HuH-7.5 (cell line): ENCODE measurements around the gene GADD45B.
"Not testable (repeated sequence)": the region's sequence is repeated elsewhere in the genome, so short reads cannot be mapped to it uniquely, and the experiment has no call there.

ENCODE experiments used
- DNase-seq: peaks from one replicate; pipeline ENCODE4 v3.0.0; 2011; ENCODE audit warnings: low spot score

Gene GADD45B

DNA sequence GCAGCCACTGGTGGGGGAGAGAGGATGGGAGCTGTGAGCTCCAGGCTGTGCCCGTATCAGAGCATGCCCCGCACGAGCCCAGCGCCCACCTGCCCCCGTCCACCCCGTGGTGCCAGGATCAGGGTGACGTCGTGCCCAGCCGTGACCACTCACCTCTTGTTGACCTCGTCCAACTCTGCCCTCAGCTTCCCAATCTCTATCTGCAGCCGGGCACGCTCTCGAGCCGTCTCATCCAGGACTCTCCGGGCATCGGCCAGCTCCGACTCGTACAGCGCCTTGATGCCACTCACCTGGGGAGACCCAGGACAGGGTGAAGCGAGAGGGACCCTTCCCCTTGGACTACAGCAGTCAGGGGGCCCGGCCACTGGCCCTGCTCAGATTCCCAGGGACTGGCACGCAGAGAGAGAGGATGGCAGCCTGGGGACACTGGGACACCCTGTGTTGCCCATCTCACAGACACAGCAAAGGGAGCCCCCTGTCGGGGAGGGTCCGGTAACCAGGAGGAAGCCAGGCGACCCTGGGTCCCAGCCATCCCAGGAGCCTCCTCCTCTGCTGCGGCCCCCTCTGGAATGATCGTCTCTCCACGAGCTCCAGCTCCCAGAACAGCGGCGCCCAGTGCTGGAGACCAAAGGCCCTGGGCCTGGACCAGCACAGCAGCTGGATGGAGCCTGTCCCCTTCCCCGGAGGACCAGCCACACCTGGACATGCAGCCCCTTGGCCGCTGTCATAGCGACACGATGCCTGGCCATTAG lies 31.5 kb upstream of the GADD45B start:
- no peak for DNase-seq

DNA sequence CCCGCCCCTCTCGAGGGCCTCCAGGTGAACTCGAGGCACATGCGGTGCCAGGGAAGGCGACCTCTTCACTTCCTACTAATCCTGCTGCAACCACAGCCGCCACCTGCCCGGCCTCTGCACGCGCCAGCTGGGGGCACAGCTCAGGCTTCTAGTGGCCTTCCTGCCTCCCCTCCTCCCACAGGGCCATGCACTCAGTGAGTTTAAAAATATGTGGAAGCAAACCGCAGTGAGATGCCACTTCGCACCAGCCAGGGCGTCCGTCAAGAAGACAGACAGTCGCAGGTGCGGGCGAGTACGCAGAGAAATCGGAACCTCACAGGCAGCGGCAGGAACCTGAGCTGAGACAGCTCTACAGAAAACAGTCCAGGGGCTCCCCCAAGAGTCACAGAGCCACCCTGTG lies 29.5 kb upstream of the GADD45B start:
- no peak for DNase-seq

DNA sequence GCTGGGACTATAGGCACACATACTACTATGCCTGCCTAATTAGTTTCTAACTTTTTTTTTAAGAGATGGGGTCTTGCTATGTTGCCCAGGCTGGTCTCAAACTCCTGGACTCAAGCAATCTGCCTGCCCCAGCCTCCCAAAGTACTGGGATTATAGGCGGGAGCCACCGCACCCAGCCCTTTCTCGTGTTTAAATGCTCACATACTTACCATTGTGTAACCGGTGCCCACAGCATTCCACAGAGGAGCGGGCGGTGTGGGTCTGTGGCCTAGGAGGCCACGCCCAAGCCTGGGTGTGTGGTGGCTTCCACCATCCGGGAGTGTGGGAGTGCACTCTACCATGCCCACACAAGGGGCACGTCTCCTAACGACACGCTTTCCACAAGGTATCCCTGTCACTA lies 26.9 kb upstream of the GADD45B start:
- DNase-seq = no peak

DNA sequence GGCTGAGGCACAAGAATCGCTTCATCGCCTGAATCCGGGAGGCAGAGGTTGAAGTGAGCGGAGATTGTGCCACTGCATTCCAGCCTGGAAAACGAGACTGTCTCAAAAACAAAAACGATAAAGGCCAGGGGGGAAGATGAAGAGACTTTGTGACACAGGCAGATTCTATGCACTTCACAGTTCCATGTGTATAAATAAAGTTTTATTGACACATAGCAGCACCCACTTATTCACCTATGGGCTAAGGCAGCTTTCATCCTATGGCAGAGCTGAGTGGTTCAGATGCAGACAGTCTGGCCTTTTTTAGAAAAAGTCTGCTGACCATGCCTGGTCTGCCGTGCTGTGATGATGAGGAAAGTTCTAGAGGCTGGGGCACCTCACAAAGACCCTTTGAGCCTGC lies 24.8 kb upstream of the GADD45B start:
- DNase-seq = no peak

DNA sequence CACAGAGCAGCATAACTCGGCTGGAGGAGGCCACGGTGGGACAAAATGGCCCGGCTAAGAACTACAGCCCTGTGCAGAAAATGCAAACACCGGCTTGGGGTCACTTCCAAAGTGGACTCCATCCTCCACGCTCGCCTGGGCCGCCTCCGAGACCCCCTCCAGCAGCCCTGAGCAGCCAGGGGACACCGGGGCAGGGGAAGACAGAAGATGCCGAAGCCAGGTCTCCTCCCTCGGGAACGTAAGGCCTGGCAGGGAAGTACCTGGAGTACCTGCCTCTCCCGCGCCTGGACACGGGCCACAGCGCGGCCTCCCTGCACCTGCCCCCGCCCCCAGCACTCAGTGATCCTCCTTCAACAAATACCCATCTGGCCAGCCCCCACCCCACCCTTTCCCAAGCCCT lies 24.2 kb upstream of the GADD45B start:
- DNase-seq = no peak

DNA sequence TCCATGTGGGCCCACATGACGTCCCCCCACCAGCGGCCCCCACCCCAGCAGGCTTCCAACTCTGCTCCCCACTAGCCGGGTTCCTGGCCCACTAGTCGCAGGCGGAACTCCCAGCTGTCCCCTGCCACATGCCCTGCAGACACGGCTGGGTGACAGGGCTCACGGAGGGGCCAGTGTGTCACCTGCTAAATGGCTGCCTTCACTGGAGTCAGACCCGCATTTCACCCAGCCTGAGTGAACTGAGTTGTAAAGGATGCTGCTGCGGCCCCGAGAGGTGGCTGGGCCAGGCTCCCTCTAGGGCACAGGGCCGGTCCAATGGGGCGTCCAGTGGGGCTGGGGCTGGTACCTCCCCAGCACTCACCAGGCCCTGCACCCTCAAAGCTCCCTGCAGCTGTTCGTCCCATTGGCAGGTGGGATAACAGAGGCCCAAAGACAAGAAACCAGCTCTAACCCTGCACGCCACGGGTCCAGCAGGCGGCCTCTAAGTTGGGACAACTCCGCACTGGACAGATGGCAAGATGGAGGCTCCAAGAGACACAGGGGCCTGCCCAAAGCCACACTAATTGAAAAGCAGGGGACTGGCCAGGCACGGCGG lies 22.4 kb upstream of the GADD45B start:
- DNase-seq = no peak

DNA sequence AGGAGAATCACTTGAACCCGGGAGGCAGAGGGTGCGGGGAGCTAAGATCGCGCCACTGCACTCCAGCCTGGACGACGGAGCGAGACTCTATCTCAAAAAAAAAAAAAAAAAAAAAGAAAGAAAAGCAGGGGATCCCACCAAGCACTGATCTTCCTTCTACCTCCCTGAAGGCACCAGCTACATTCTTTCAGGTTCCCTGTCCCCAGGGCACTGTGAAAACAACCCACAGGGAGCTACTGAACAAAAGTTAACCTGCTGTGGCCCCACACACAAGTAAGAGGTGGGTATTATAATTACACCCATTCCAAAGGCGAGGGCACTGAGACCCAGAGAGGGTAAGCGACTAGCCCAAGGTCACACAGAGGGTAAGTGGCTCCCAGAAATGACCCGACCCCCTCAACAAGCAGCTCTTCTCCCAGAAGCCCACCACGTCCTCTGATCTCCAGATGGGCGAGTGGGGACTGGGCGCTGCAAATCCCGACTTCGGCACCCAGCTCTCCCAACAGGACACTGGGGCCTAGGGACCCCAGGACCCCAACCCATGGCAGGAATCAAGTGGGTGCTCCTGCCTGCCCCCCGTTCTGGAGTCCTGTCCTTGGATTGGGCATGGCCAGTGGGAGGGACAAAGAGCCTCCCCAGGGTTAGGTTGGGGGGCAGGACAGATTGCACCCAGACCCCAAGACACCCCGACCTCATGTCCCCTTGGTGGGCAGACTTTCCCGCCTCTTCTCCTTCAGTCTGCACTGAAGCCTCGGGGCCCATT lies 21.5 kb upstream of the GADD45B start:
- DNase-seq = no peak

DNA sequence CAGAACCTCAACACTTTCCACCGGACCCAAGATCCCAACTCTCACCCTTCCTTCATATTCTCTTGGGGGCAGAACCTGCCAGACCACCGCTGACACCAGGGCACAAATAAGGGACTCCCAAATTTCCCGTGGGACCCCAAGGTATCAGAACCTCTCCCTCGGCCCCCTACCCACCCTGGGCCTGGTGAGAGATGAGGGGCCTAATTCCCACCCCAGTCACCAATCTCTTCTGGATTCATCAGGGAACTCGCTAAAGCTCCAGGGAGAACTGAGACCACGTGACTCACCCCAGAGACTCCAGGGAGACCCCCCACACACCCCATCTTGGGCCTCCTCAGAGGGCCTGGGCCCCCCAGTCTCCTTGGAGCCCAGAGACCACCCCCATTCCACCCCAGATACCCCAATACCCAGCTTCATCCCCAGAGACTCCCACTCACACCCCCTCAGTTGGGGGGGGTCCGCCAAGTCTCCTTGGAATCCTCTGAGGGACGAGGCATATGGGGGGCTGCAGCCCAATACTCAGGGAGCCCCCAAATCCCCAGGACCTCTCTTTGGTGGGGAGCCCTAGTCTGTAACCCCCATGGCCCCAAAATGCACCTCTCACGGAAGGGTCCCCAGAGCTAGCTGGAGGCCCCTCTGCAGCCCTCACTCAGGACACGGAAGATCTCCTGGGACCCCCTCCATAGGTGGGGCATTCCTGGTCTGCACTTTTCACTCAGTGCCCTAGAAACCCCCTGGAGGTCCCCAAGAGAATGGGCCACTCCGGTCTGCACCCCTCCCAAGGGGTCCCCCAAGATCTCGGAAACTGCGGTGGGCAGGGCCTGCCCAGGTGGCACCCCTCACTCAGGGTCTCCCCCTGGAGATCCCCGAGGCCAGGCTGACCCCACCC lies 20.7 kb upstream of the GADD45B start:
- no peak for DNase-seq

DNA sequence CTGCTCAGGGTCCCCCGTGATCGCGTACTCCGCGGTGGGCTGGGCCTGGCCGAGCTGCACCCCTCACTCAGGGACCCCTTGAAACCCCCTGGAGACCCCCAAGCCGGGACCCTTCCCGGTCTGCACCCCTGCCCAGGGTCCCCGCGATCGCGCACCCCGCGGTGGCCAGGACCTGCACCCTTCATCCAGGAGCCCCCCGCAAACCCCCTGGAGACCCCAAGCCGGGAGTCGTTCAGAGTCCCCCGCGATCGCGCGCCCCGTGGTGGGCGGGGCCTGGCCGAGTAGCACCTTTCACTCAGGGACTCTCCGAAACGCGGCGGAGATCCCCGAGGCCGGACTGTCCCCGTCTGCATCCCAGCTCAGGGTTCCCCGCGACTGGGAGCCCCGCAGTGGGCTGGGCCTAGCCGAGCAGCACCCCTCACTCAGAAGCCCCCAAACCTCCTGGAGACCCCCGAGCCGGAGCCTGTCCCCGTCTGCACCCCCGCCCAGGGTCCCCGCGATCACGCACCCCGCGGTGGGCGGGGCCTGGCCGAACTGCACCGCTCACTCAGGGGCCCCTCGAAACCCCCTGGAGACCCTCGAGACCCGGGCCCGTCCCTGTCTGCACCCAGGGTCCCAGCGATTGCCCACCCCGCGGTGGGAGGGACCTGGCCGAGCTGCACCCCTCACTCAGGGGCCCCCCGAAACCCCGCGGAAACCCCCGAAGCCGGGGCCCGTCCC lies 19.9 kb upstream of the GADD45B start:
- peak; percentile 69 for DNase-seq

DNA sequence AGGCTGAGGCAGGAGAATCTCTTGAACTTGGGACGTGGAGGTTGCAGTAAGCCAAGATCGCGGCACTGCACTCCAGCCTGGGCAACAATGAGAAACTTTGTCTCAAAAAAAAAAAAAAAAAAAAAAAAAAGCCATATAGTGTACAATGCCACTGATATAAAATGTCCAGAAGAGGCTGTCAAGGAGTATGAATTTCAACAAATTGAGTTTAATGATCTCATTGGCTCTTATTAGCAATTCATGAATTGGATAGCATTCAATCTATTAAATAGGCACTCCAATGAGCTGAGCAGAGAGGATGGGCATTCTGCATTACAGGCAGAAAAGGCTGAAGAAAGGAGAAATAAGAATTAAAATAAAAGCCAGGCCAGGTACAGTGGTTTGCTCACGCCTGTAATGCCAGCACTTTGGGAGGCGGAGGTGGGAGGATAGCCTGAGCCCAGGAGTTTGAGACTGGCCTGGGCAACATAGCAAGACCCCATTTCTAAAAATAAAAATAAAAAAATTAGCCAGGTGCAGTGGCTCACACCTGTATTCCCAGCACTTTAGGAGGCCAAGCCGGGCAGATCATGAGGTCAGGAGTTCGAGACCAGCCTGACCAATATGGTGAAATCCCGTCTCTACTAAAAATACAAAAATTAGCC lies 18.4 kb upstream of the GADD45B start:
- DNase-seq = no peak

DNA sequence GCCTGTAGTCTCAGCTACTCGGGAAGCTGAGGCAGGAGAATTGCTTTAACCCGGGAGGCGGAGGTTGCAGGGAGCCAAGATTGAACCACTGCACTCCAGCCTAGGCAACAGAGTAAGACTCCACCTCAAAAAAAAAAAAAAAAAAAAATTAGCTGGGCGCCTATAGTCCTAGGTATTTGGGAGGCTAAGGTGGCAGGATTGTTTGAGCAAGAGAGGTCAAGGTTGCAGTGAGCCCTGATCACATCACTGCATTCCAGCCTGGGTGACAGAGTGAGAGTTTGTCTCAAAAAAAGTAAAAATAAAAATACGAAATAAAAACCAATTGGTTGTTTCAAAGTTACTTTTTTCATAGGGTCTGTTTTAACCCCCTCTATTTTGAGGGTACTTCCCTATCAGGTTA lies 17.9 kb upstream of the GADD45B start:
- DNase-seq = no peak

DNA sequence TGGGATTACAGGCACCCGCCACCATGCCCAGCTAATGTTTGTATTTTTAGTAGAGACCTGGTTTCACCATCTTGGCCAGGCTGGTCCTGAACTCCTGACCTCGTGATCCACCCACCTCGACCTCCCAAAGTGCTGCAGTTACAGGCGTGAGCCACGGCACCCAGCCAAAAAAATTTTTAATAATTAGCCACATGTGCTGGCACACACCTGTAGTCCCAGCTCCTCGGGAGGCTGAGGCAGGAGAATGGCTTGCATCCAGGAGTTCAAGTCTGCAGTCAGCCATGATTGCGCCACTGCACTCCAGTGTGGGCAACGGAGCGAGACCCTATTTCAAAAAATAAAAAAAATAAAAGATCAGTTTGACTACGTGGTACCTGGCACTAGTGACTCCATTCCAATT lies 17.2 kb upstream of the GADD45B start:
- not testable (repeated sequence) for DNase-seq

DNA sequence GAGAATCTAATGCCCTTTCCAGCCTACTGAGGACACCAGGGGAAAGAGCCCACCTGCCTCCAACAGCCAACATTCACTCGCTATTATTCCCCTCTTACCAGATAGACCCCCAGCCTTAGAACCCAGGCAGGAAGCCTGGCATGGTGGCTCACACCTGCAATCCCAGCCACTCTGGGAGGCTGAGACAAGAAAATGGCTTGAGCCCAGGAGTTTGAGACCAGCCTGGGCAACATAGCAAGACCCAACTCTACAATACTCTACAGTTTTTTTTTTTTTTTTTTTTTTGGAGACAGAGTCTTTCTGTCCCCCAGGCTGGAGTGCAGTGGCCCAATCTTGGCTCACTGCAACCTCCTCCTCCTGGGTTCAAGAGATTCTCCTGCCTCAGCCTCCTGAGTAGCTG lies 15.7 kb upstream of the GADD45B start:
- no peak for DNase-seq

DNA sequence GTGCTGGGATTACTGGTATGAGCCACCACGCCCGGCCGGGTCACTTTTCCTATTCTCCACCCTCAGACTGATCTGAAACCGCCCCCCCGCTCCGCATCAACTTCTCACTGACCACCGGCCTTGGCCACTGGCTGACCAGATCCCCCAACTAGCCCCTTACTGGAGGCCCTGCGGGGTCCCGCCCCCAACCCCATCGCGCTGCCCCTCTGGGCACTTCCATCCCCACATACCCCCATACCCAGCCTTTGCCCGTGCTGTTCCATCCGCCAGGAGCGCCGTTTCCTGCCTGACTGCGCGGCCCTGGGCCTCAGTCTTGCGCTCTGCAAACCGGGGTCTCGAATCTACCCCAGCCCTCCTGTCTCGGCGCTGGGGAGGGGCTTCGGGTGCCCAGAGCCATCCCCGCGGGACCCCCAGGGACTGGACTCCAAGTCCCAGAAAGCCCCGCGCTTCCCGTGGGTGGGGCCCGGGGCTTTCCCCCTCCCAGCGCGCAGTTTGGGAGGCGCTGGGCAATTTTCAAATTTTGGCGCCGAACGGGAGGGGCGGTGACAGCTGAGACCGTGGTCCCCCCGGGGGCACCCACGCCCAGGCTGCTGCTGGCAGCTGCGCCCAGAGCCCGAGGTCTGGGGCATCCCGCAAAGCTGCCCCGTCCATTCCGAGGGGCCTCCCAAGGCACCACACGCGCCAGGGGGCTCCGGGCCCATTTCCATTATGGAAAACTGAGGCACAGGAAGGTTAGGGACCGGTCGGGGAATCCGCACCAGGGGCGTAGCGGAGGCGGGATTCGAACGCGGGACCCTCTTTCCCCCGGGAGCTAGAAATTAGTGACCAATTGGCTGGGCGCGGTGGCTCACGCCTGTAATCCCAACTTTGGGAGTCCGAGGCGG lies 13.9 kb upstream of the GADD45B start:
- peak; percentile 73 for DNase-seq

DNA sequence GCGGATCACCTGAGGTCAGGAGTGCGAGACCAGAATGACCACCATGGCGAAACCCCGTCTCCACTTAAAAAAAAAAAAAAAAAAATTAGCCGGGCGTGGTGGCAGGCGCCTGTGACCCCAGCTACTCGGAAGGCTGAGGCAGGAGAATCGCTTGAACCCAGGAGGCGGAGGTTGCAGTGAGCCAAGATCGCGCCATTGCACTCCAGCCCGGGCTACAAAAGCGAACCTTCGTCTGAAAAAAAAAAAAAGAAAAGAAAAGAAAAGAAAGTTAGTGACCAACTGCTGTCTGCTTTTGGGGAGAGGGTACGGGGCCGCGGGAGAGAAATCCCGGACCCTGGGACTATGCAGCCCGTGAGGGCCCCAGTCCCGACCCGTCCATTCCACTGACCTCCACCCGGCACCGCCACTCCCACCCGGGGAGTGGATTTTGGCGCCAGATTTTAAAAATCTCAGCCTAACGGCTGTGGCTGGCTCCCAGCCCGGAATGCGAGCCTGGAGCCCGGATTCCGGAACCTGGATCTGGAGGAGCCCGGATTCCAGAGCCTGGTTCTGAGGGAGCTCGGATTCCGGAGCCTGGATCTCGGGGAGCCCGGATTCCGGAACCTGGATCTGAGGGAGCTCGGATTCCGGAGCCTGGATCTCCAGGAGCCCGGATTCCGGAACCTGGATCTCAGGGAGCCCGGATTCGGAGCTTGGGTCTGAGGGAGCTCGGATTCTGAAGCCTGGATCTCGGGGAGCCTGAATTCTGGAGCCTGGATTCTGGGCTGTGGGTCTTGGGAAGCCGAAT lies 13.1 kb upstream of the GADD45B start:
- peak; percentile 59 for DNase-seq

DNA sequence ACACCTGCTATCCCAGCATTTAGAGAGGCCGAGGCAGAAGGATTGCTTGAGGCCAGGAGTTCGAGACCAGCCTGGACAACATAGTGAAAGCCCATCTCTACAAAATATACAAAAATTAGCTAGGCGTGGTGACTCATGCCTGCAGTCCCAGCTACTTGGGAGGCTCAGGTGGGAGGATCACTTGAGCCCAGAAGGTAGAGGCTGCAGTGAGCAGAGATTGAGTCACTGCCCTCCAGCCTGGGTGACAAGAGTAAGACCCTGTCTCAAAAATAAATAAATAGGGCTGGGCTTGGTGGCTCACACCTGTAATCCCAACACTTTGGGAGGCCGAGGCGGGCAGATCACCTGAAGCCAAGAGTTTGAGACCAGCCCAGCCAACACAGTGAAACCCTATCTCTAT lies 12.2 kb upstream of the GADD45B start:
- DNase-seq = not testable (repeated sequence)

DNA sequence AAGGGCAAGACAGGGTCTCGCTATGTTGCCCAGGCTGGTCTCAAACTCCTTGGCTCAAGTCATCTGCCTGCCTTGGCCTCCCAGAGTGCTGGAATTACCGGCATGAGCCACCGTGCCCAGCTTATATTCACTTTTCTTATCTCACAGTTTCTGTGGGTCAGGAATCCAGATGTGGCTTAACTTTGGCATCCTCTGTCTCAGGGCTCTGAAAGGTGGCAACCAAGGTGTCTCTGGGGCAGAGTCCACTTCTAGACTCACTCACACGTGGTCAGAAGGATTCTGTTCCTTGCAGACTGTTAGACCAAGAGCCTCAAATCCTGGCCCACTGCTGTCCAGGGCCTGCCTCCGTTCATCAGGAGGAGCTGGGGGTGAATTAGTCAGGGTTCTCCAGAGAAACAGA lies 11.5 kb upstream of the GADD45B start:
- no peak for DNase-seq

DNA sequence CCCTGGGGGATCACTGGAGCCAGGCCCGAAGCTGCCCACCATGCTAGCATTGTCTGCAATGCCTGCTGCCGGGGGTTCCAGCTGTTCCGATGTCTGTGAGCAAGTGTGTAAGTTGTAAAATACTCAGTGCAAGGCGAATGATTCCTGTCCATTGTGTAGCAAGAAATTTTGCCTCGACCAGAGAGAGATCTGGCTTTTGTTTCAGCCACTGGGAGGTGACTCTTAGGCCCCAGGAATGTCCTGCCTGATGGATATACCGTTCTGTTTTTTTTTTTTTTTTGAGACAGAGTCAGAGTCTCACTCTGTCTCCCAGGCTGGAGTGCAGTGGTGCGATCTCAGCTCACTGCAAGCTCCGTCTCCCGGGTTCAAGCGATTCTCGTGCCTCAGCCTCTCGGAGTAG lies 7.3 kb upstream of the GADD45B start:
- DNase-seq = no peak
